Stimulated activated CD8-positive, alpha-beta memory T cell treated with anti-CD3 and anti-CD28 coated beads, Interleukin-12 subunit alpha, Interleukin-12 subunit beta, amount 100 ng/mL, for 24 hours (primary cell): ENCODE data around the gene SYNRG.
"Not testable (repeated sequence)": the region's sequence is repeated elsewhere in the genome, so short reads cannot be mapped to it uniquely, and the experiment has no call there.

Experiments used
- DNase-seq: peaks from one replicate; pipeline ENCODE4 v3.0.0-alpha.2; 2020; ENCODE audit errors: extremely low read depth

The SYNRG gene

GRCh38 chr17:37609170-37610040, at the start of gene SYNRG:
Gene SYNRG (minus strand): TSS chr17:37609418. CDS start chr17:37609355, 63 bp downstream.
- peak; percentile 92 for DNase-seq

- DNase-seq, result no peak
Observed at GRCh38 chr17:37657202-37657601, 48.0 kb upstream of the SYNRG start.

GRCh38 chr17:37651849-37652248, 42.6 kb upstream of the SYNRG start:
- no peak for DNase-seq

- DNase-seq, result no peak
Observed at GRCh38 chr17:37650419-37651003, 41.3 kb upstream of the SYNRG start.

- DNase-seq, result no peak
Observed at GRCh38 chr17:37648555-37648954, 39.3 kb upstream of the SYNRG start.

- DNase-seq, result no peak
Observed at GRCh38 chr17:37647856-37648255, 38.6 kb upstream of the SYNRG start.

GRCh38 chr17:37643869-37644268, 34.7 kb upstream of the SYNRG start:
- DNase-seq, result no peak

GRCh38 chr17:37643118-37643766, 34.0 kb upstream of the SYNRG start, which contains the start of gene DDX52:
Gene DDX52 (minus strand): TSS chr17:37643446. CDS start chr17:37643420, 26 bp downstream.
- DNase-seq, result peak; percentile 75

- DNase-seq, result no peak
Observed at GRCh38 chr17:37642681-37643080, 33.5 kb upstream of the SYNRG start.

GRCh38 chr17:37640015-37640414, 30.8 kb upstream of the SYNRG start:
- no peak for DNase-seq

- no peak for DNase-seq
Observed at GRCh38 chr17:37637956-37638355, 28.7 kb upstream of the SYNRG start.

GRCh38 chr17:37616430-37616829, 7.2 kb upstream of the SYNRG start:
- not testable (repeated sequence) for DNase-seq

- DNase-seq, result no peak
Observed at GRCh38 chr17:37614823-37615222, 5.6 kb upstream of the SYNRG start.

- DNase-seq, result no peak
Observed at GRCh38 chr17:37614391-37614790, 5.2 kb upstream of the SYNRG start.

GRCh38 chr17:37610971-37611370, 1.8 kb upstream of the SYNRG start:
- no peak for DNase-seq

- not testable (repeated sequence) for DNase-seq
Observed at GRCh38 chr17:37610041-37610420, 813 bp upstream of the SYNRG start.

- DNase-seq, result no peak
Observed at GRCh38 chr17:37608351-37609169, 658 bp downstream of the SYNRG start.

- DNase-seq, result no peak
Observed at GRCh38 chr17:37607637-37608331, 1.4 kb downstream of the SYNRG start.

GRCh38 chr17:37605813-37606505, 3.3 kb downstream of the SYNRG start:
- no peak for DNase-seq

- DNase-seq, result no peak
Observed at GRCh38 chr17:37605081-37605480, 4.1 kb downstream of the SYNRG start.

GRCh38 chr17:37604556-37604955, 4.7 kb downstream of the SYNRG start:
- DNase-seq, result no peak
